ENCODE data around the gene PLCB2.

PLCB2 gene, protein sequence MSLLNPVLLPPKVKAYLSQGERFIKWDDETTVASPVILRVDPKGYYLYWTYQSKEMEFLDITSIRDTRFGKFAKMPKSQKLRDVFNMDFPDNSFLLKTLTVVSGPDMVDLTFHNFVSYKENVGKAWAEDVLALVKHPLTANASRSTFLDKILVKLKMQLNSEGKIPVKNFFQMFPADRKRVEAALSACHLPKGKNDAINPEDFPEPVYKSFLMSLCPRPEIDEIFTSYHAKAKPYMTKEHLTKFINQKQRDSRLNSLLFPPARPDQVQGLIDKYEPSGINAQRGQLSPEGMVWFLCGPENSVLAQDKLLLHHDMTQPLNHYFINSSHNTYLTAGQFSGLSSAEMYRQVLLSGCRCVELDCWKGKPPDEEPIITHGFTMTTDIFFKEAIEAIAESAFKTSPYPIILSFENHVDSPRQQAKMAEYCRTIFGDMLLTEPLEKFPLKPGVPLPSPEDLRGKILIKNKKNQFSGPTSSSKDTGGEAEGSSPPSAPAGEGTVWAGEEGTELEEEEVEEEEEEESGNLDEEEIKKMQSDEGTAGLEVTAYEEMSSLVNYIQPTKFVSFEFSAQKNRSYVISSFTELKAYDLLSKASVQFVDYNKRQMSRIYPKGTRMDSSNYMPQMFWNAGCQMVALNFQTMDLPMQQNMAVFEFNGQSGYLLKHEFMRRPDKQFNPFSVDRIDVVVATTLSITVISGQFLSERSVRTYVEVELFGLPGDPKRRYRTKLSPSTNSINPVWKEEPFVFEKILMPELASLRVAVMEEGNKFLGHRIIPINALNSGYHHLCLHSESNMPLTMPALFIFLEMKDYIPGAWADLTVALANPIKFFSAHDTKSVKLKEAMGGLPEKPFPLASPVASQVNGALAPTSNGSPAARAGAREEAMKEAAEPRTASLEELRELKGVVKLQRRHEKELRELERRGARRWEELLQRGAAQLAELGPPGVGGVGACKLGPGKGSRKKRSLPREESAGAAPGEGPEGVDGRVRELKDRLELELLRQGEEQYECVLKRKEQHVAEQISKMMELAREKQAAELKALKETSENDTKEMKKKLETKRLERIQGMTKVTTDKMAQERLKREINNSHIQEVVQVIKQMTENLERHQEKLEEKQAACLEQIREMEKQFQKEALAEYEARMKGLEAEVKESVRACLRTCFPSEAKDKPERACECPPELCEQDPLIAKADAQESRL

DNA sequence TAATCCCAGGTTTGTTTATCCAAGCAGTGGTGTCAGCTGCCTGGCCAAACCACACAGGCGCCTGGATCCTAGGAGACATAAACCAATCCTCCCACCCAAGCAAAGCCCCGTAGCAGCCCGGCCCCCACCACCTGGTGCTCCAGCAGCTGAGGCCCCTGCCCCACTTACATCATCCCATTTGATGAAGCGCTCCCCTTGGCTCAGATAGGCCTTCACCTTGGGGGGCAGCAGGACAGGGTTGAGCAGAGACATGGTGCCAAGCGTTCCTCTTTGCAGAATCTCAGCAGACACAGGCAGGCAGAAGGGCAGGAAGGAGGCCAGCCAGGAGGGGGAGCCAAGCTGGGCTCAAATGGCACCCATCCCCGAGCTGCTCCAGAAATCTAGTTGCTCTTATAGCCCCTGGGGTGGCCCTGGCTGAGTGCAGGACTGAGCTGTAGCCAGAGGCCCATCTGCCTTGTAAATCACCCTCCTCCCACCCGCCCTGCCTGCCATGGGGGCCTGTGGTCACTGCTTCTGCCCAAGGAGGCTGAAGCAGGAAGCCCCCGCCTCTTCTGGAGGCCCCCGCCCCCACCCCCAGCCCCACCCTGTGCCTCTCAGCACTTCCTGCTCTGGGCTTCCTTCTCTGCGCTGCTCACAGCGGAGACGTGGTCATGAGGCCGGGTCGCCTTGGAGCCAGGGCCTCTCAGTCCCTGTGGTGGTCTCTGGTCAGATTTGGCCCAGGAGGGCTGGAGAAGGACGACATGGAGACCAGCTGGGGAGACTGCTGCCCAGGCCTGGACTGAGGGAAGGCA lies at the start of gene PLCB2:
Gene PLCB2 (minus strand): TSS at position 515 of the 791 bp plus-strand sequence. CDS start 263 bp downstream, at position 252.
- DNase-seq = no peak

DNA sequence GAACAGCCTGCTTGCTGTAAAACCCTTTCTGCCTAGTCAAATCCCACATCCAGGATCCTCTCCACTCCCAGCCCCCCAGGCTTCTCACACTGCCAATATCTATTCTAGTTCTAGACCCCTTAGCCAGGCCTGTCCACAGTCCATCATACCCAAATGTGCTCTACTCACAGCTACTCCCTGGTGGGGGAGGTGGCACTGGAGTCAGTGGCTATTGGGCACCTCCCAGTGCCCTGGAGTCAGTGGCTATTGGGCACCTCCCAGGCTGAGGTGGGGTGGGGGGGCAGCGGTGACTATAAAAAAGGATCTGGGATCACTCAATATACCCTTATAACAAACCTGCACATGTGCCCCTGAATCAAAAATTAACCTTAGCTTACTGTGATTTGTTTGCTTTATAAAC lies 49.5 kb upstream of the PLCB2 start:
- DNase-seq = no peak

DNA sequence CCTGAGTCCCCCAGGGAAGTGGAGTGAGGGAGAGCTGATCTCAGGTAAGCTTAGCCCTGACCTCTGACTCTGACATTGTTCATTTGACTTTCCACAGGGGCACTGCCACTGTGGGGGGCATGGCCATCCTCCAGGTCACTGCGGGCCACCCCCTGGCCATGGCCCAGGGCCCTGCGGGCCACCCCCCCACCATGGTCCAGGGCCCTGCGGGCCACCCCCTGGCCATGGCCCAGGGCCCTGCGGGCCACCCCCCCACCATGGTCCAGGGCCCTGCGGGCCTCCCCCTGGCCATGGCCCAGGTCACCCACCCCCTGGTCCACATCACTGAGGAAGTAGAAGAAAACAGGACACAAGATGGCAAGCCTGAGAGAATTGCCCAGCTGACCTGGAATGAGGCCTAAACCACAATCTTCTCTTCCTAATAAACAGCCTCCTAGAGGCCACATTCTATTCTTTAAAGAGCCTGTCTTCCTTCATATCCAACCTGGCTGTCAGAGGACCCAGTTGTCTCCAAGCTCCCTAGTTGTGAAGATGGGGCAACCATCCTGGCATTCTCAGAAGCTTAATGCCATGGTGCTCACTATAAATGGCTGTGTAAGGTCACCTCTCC lies 48.3 kb upstream of the PLCB2 start:
- no peak for DNase-seq

DNA sequence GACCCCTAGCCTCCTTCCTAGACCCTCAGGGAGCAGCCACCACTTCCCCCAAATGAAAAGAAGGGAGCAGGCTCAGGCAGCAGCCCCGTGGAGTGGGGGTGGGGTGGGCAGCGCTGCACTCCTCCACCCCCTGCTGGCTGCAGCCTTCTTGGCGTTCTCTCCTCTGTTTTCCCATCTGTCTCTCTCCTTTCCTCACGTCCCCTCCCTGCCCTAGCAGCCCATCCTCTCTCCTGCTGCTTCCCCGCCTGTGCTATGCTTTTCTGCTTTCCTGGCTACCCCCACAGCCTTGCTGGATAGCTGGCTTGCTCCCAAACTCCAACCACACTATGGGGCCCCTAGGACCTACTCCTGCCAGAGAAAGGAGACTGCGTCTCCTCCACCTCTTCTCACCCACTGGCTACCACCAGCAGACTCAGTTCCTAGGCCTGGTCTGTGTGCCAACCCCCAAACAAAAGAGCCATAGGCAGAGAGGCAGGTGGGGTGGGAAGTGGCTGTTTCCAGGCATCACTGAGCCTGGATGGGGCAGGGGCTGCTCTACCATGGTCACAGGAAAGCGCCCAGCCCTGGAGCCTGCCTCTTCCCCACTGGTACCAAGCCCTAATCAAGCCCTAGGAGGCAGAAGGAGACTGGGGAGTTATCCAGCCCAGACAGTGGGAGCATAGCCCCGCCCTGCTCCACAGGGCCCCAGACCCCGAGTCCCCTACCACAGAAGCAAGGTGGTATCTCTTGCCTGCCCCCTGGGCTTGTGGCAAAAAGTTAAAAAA lies 46.9 kb upstream of the PLCB2 start:
- DNase-seq = peak; percentile 84

DNA sequence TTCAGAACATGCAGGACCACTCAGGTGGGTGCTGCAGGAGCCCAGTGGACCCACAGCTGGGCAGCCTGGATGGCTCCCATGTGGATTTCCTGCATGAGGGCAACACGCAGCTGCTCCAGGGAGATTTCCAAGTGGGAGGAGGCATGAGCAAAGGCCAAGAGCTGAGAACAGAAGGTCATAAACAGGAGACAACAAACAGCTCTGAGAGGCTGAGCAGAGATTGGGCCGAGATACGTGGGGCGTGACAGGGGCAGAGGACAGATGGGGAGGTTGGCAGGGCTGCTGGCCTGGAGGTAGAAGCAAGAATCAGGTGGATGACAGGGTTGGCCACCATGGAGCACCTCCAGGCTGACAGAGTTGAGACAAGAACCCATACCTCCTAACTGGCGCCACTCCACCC lies 46.0 kb upstream of the PLCB2 start:
- DNase-seq = no peak

DNA sequence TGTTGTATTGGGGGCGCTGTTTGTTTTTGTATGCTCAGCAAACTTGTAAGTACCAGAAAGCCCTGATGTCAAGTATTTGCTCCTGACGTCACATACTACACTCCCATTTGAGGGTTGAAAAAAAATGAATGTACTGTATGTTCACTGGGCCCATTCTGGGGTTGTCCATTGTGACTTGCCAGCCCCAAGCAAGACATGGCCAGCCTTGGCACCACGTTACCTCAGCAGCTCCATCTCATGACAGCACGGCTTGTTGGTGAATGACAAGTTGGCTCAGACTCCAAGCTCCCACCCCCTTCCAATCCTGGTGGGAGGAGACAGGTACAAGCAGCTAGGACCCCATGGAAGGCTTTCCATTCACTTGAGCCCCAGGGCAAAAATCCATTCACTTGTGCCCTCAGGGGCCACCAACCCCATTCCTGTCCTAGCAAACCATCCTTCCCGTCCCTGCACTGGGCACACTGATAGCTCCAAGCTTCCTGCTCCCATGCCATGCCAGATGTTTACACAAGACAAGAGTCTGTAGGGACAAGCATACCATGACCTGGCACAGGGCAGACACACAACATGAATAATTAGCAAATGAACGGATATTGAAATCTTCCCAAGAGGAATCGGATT lies 44.7 kb upstream of the PLCB2 start:
- DNase-seq = no peak

DNA sequence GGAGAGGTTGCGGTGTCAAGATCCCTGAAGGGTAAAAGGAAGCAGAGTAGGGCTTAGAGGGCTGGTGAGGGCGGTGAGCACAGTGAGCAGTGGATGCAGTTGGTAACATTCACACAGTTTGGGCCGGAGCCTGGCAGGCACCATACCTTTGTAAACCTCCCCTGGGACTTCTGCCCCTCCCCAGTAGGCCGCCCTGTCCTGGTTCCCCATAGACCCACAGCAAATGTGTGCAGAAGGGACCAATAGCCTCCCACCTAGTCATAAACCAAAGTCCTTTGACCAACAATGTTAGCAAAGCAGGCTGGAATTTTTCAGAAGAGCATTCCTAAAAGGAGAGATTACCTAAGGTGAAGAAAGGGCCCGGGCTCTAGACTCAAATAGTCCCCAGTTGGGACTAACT lies 41.4 kb upstream of the PLCB2 start:
- no peak for DNase-seq

DNA sequence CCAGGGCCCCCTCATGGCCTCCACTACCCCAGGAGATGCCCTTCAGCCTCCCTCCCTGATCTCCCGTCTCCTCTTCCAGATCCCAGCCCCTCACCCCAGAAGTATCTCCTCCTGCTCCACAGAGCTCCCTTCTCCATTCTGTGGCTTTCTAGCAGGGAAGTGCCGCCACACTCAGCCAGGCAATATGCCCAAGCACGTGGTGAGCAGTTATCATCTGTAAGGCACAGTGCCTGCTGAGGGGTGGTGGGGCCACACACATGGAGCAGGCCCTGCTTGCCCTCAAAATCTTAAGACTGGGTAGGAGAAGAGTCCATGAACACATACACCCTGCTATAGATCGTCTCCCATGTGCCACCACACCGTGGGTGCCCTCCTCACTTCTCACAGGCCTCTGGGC lies 40.7 kb upstream of the PLCB2 start:
- no peak for DNase-seq

DNA sequence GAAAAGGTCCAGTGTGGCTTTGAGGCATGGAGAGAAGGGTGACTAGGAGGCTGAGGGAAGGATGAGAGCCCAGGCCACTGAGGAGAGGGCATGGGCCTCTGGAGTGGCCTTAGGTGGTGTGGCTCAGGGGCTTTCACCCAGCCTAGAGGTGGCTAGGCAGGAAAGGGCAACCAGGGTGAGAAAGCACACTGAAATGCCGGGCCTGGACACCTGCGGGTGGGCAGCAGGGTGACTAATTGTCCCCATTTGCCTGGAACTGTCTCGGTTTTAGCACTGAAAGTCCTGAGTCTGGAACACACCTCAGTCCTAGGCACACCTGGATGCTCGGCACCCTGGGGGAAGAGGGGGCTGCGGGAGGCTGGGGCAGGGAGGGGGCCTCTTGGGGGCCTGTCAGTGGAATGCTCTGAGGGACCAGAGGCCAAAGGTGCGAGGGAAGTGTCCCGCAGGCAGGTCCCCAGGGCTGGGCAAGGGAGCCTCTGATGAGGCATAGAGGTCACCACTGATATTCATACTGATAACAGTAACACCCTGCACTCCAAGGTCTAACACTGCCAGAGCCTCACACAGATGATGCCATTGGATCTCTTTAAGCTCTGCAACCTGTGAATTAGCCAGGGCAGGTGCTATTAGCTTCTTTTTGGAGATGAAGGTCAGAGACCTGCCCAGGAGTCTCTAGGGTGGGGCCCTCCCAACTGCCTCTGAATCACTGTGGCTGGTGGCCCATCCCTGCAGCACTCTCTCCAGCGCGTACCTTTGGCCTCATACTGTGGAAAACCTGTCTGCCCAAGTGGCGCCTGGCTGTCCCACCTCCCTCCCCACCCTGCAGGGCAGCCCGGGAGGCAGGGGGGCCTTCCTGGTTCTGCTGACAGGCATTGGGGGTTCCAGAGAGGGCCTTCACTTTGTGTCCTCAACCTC lies 40.1 kb upstream of the PLCB2 start:
- DNase-seq = no peak

DNA sequence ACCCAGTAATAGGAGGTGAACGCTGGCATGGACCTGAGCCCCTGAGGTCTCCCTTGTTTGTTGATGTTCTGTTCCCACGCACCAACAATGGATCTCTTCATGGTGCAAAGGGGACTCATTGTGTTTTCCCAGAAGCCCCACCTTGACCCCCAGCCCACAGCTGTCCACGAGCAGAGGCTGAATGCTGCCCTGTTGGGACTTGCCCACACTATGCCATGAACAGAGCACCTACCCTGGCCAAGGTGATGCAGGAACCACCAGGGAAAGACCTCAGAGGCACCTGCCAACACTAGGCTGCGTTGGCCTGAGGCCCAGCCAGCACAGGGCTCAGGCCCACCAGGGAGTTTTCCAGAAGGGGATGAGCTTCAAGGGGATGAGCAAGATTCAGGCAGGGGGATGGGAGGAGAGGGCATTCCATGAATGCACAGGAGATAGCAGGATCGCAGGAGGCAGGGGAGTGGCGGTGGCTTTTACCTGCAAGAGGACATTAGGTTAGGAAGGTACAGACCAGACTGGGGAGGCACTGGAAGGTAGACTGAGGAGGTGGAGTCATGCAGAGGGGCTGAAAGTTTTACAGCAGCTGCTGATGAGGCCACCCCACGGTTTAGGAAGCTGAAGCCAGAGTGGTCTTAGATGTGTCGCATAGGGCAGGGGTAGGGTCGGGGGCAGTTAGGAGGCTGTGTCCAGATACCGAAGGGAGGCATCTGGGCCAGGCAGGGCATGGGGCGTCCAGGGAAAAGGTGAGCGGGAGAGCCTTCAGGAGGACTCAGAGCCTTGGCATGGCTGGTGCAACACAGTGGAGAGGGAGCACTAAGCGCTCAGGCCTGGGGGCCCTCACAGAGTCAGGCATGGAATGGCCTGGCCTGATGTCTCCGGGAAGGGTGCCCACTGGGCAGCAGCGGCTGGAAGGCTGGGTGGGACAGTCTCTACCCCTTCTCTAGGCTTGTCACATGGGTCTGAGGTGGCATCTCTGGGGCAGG lies 39.1 kb upstream of the PLCB2 start:
- DNase-seq = no peak

DNA sequence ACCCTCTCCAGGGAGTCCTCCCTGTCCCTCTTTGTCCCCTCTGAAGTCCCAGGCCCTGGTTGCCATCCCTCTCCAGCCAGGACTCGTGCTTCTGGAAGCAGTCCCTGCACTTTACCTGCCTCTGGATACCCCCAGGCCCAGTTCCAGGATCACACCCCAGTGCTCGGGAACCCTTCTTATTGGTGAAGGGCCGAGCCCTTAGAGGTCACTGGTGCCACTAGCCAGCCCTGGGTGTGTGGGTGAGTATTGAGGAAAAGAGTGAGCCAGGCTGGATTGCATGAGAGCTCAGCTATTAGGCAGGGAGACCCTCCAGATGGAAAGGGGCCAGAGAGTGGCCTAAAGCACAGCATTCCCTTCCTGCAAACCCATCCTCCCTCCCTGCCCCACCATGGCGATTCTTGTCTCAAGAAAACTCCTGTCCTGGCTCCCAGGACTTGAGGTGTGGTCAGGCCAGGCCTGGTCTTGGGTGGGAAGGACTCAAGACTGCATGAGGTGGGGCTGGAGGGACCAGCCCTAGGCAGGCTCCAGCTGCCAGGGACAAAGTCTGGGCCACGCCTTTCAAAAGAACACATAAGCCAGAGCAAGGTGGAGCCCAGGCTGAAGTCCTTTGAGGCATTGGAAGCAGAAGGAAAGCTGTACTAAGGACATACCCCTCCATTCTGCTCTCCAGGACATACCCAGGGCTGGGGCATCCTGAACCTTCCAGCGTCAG lies 38.3 kb upstream of the PLCB2 start:
- no peak for DNase-seq

DNA sequence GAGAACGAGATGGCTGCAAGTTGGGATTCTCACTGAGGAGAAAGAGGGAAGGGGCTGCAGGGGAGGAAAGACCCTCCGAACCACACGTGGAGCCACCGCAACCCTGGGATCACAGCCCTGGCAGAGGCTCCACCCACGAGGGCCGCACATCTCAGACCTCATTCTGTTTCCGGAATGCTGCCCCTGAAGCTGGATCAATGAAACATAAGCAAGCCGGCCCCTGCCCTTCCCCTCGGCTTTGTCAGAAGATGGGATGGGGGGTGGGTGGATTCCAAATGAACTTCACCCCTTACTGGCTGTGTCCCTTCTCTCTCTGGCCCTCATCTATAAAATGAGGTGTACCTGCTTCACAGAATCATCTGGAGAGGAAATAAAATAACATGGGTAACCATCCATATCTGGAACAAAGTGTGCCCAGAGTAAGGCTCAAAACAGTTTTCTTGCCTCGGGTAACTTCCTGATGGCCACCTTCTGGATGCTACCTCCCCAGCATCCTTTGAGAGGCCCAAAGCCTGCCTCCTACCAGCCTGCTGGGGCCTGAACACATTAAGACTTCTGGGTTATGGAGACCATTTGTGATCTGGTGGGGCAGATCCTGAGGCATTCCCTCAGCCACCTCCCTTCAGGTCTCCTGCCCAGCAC lies 37.6 kb upstream of the PLCB2 start:
- no peak for DNase-seq

DNA sequence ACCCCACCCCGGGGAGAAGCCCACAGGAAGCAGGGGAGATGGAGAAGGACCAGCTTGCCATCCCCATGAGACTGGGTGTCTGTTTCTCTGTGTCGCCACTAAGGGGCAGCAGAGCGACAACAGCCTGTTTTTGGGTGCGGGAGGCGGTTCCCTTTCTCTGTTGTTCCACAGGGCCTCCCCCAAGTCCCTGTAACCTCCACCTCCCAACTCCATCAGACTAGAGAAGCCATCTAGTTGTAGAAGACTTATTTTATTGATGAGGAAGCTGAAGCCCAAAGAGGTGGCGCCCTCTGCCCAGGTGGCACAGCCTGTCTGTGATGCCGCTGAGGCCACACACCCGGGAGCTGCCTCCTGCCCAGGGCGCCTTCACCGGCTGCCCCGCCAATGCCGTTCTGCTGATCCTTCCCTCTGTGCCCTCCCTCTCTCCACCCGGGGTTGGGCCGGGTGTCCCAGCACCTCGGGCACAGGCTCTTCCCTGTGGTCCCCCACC lies 36.9 kb upstream of the PLCB2 start:
- DNase-seq = peak; percentile 61

DNA sequence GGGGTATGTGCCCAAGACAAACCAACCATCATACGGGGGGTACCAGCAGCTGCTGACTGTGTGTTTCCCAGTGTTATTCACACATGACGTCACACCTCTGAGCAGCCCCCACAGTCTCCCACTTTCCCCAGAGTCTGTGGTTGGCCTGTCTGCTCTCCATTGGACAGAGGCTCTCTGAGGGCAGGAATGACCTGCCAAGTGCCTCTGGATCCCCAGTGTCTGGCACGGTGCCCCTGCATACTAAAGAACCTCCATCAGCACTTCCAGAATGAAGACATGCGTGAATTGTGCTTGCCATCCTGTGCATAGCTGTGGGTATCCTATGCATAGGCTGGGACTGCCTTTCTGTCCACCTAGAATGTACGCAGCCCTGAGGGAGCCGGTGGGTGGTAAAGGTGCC lies 36.5 kb upstream of the PLCB2 start:
- peak; percentile 41 for DNase-seq

DNA sequence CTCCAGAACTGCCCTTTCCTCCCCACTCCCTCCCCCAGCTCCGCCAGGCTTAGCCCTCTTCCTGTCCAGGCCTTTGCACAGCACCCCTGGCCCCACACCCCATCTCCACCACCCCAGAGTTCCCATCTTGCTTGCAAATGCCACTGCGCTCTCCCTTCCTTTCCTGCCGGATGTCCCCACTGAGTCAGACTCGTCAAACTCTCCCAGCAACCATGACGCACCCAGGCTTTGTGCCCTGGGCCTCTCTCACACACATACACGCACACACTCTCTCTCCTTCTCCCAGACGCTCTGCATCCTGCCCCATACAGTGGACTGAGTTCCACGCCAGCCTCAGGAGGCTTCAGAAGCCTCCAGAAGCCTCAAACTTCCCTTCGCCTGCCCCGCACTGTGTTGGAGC lies 35.8 kb upstream of the PLCB2 start:
- DNase-seq = peak; percentile 94

DNA sequence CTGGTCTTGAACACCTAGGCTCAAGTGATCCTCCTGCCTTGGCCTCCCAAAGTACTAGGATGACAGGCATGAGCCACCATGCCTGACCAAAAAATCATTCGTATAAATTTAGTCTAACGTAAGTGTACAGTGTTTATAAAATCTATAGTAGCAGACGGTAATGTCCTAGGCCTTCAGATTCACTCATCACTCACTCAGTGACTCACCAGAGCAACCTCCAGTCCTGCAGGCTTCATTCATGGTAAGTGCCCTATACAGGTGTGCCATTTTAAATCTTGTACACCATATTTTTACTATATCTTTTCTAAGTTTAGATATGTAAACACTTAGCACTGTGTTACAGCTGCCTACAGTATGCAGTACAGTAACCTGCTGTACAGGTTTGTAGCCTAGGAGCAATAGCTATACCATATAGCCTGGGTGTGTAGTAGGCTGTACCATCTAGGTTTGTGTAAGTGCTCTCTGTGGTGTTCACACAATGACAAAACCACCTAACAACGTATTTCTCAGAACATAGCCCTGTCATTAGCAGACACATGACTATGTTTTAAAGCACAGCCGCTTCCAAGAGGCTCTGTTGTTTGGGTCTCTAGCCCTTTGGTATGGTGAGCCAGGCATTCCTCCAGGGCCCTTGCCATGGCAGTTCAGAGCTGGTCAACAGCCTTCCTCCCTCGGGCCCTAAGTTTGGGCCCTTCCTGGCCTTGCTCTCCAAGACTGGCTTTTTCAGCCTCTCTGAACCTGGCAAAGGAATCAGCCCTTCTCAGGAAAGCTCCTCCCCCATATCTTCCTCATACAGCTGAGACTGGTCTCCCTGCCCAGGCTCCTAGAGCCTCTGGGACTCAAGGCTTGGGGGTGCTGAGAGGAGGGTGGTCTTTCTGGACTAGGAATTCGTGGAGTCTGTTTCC lies 34.9 kb upstream of the PLCB2 start:
- DNase-seq = peak; percentile 40

Measured in fibroblast of skin of right quadriceps (primary cell).